Kidney (tissue), 14 donors: Measurements from ENCODE around the gene RAMACL. TPM values are rescaled to one million over a fixed set of nuclear protein-coding genes. Genes with fewer than 3 reads are reported as not detected.

Experiments
- DNase-seq, 5 donors: peaks; one replicate each; pipeline ENCODE4 v3.0.0-alpha.2; 2013 to 2020
- FAIRE-seq: peaks from 2 replicates; lab custom pipeline; 2012; peaks lifted over from hg19 to GRCh38; lab: Jason Lieb, UNC
- H3K27ac ChIP-seq, 2 donors: one replicate each; pipeline ENCODE4 v1.7.0; 2013; ENCODE audit warnings: low read depth in 2 of 2, low read length in 2 of 2, inconsistent platforms in 1 of 2
- H3K27me3 ChIP-seq: one replicate; pipeline ENCODE4 v1.7.1; 2013; ENCODE audit warnings: low read length, inconsistent platforms; ENCODE audit not compliant: control insufficient read depth, insufficient read depth
- H3K36me3 ChIP-seq, 3 donors: one replicate each; pipeline versions ENCODE4 v1.7.0 to v1.7.1; 2013; ENCODE audit warnings: low read length in 3 of 3, control low read depth in 1 of 3, inconsistent platforms in 1 of 3; ENCODE audit not compliant: insufficient read depth in 3 of 3, control insufficient read depth in 2 of 3
- H3K4me1 ChIP-seq, 3 donors: one replicate each; pipeline versions ENCODE4 v1.7.0 to v1.7.1; 2013; ENCODE audit warnings: low read length in 3 of 3, inconsistent platforms in 1 of 3, low read depth in 1 of 3; ENCODE audit not compliant: control insufficient read depth in 2 of 3, insufficient read depth in 2 of 3
- H3K4me3 ChIP-seq, 3 donors: one replicate each; pipeline versions ENCODE4 v1.7.0 to v1.8.1; 2013; ENCODE audit warnings: low read length in 3 of 3, control low read depth in 1 of 3, inconsistent platforms in 1 of 3
- H3K9ac ChIP-seq, 3 donors: one replicate each; pipeline versions ENCODE4 v1.7.0 to v1.7.1; 2013; ENCODE audit warnings: low read length in 3 of 3, control low read depth in 1 of 3, inconsistent platforms in 1 of 3
- H3K9me3 ChIP-seq, 3 donors: one replicate each; pipeline versions ENCODE4 v1.7.0 to v1.7.1; 2013; ENCODE audit warnings: low read length in 3 of 3, control low read depth in 1 of 3, inconsistent platforms in 1 of 3; ENCODE audit not compliant: control insufficient read depth in 2 of 3, insufficient read depth in 1 of 3
- CTCF ChIP-seq: IDR thresholded peaks from 3 replicates; pipeline ENCODE4 v1.5.1; 2012; ENCODE audit warnings: mild to moderate bottlenecking, moderate library complexity, borderline replicate concordance; ENCODE audit not compliant: insufficient read depth; ENCODE audit errors: extremely low read depth
- intact Hi-C: fragments of 100-400 bp; cut with DNase I; formaldehyde crosslinking; loops from one replicate; pipeline ENCODE4 v1.11.1; 2022
- polyA plus RNA-seq: library from polyadenylated mRNA; stranded (reverse); fragments of 350-450 nt; fragmentation: Illumina TruSeq; extraction: RNeasy Lipid Tissue Mini Kit (QIAGEN cat#74804); gene quantifications from one replicate; pipeline ENCODE4 v1.2.3, GENCODE V29; 2014; ENCODE audit warnings: low read depth, low replicate concordance; ENCODE audit not compliant: insufficient read depth
- total RNA-seq: library from RNA; stranded (reverse); fragmentation: NEBNext Ultra II Directional; extraction: Animal tissue kit (Norgen Biotek cat#: 25700); gene quantifications from one replicate; pipeline ENCODE4 v1.2.1, GENCODE V29; 2021
- donor health status: control.
- donor health status: control.
- donor health status: control.
- donor health status: control.
- donor health status: control.
- donor health status: DM: yes; HTN: yes; CAD: no.
- donor health status: Normal renal cell carcinoma (clear cell type).

Gene RAMACL
- total and polyA plus RNA-seq, 2 donors from 2014 or later: 1.9 TPM; not detected in 1

GRCh38 chr6:166581091-166581511 is 5.4 kb downstream of the RAMACL start:
- H3K4me3 ChIP-seq: no peak overlapping the region
- no peaks in the 10 kb centered on the region for H3K27me3 ChIP-seq
- intact Hi-C loops: no loop called here
- FAIRE-seq (no peak), DNase-seq (no peak)
- no peak overlapping the region for H3K27ac ChIP-seq
- TF ChIP-seq CTCF: no peak
- H3K4me1 ChIP-seq: peaks cover 0 to 2% (median 0%) of the 10 kb centered on the region in 3 donors
- H3K36me3 ChIP-seq: no peaks in the 10 kb centered on the region
- no peaks in the 10 kb centered on the region for H3K9me3 ChIP-seq
- H3K9ac ChIP-seq: no peak overlapping the region

- Histone ChIP-seq H3K4me3 (no peak overlapping the region), H3K27me3 (no peaks in the 10 kb centered on the region), H3K9me3 (no peaks in the 10 kb centered on the region), H3K4me1 (peaks cover 0 to 2% (median 0%) of the 10 kb centered on the region in 3 donors), H3K36me3 (no peaks in the 10 kb centered on the region), H3K9ac (no peak overlapping the region), H3K27ac (no peak overlapping the region)
- FAIRE-seq (no peak), DNase-seq (no peak)
- intact Hi-C loops: no loop called here
- TF ChIP-seq CTCF: no peak
Measured at GRCh38 chr6:166580076-166581050, 6.1 kb downstream of the RAMACL start.

- FAIRE-seq (no peak), DNase-seq (peak in 1 of 5 donors; percentile 52)
- Histone ChIP-seq H3K27ac (no peak overlapping the region), H3K4me3 (no peak overlapping the region), H3K9me3 (no peaks in the 10 kb centered on the region), H3K4me1 (peaks cover 0 to 2% (median 0%) of the 10 kb centered on the region in 3 donors), H3K27me3 (no peaks in the 10 kb centered on the region), H3K9ac (no peak overlapping the region), H3K36me3 (no peaks in the 10 kb centered on the region)
- intact Hi-C loops: no loop called here
- TF ChIP-seq CTCF: no peak
Measured at GRCh38 chr6:166579237-166579850, 7.1 kb downstream of the RAMACL start.
